Pons (tissue), 1 donor: ENCODE results near the gene C1orf232.

ENCODE experiments used
- DNase-seq: peaks from one replicate; pipeline ENCODE4 v3.0.0-alpha.2; 2016; ENCODE audit warnings: low spot score

C1orf232 gene

DNA sequence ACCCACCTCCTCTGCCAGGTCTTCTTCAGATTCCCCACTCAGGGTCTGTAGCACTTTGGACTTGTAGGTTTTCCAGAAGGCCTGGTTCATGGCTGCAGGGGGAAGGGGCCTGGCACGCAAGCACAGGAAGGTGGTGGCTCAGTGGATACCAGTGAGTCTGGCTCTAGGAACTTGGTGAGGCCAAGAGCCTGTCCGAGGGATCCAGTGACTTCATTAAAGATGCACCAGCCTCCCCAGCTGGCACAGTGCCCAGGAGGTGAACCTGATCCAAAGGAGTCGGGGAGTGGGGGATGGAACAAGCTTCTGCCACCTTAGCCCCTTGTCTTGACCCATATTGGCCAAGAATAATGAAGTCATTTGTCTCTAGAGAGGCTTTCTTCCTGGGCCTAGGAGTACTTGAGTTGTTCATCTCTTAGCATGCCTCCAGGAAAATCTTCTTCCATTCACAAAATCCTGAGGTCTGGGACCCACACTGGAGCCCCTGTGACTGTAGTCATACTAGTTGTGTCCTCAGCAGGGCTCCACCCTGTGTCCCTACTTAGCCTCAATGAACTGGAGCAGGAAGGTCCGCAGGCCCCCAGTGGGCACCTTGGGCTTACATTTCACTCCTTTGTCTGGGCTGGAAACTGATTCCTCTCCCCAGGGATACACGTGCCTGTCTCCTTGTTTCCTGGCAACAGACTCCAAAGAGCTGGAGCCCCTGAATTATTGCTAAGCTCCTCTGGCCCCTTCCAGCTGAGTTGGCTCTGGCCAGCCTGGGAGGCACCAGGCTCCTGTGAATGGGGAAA is at the start of gene C1orf232:
Gene C1orf232 (minus strand): TSS at position 554 of the 788 bp plus-strand sequence. CDS start 464 bp downstream, at position 90.
- DNase-seq = peak; percentile 18

DNA sequence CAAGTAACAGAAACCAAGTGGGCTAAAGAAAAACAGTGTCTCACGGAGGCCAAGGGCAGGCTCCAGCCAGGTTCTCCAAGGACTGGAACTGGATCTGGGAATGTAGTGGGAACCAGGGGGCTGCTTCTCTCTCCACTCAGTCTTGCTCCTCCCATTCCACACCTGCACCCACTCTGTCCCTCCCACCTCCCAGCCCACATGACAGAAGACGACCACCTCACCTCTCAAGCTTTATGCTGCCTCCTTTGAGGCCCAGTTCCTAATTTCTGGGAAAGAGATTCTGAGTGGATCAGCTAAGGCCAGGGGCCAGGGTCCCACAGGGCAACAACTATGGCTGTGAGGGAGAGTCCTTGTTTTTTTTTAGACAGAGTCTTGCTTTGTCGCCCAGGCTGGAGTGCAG is 46.5 kb upstream of the C1orf232 start:
- no peak for DNase-seq

DNA sequence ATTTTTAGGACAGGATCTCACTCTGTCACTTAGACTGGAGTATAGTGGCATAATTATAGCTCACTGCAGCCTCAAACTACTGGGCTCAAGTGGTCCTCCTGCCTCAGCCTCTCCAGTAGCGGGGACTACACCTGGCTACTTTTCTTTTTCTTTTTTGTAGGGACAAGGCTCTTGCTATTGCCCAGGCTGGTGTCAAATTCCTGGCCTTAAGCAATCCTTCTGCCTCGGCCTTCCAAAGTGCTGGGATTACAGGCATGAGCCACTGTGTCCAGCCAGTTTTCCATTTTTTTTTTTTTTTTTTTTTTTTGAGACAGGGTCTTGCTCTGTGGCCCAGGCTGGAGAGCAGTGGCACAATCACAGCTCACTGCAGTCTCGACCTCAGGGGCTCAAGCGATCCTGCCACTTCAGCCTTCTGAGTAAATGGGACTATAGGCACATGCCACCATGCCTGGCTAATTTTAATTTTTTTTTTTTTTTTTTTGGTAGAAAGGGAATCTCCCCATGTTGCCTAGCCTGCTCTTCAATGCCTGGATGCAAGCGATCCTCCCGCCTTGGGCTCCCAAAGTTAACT is 44.7 kb upstream of the C1orf232 start:
- DNase-seq = no peak

DNA sequence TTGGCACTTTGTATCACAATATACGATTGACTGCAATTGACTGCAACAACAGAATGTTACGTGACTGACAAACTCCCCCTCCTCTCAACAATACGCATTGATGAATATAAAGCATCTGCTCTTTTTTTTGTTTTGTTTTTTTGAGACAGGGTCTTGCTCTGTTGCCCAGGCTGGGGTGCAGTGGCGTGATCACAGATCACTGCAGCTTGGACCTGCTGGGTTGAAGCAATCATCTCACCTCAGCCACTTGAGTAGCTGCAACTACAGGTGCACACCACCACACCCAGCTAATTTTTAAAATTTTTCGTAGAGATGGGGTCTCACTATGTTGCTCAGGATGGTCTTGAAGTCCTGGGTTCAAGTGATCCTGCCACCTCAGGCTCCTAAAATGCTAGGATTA is 44.0 kb upstream of the C1orf232 start:
- DNase-seq = no peak

DNA sequence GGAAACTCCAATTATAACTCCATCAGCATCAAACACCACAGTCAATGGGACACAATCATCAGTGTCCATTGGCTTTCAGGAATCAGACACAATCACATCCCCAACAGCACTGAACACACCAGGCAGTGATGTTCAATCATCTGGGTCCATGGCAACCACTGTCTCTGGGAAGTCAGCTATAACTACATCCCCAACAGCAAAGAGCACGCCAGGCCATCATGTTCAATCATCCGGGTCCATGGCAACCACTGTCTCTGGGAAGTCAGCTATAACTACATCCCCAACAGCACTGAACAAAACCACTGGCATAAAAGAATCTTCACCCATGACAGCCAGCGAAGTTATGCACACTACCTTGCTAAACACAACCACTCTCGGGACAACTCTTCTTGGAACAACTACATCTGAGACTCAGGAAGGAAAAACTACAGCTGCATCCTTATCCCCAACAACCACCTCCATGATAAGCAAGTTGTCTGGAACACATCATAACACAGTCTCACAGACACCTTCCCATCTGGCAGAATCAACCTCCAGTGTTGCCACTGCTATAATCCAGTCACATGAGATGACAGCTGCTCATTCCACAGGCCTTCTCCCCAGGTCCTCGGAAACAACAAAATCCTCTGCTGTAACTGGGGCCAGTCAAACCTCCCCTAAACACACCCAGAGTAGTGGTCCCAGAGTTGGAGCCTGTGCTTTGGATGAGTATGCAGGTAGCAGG is 41.5 kb upstream of the C1orf232 start:
- no peak for DNase-seq

DNA sequence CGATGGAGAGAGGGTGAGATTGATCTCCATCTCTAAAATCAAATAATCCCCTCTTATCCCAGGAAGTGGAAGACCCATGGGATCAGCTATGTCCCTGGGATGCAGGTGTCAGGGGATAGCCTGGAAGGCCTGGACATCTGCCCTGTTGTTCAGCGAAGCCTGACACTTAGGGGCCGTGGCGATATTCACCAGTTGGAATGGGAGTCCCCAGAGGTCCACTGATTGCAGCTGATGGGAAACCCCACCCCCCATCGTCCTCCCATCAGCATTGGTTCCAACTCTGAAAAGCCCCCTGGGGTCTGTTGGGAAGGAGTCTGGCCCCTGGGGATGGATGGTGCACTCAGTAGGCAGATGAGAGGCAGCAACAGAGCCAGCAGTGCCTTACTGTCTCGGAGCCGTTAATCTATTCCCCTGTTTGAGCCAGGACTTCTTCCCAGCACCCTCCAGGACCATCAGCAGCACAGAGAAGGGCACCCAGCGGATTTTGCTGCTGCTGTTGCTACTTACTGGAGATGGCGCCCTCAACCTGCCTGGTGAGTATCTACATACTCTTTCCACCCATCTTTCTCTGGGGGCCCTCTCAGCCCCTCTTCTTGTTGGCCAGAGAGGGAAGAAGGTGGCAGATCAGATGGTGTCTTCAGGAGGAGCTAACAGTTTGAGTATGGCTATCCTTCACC is 35.0 kb upstream of the C1orf232 start:
- DNase-seq = no peak

DNA sequence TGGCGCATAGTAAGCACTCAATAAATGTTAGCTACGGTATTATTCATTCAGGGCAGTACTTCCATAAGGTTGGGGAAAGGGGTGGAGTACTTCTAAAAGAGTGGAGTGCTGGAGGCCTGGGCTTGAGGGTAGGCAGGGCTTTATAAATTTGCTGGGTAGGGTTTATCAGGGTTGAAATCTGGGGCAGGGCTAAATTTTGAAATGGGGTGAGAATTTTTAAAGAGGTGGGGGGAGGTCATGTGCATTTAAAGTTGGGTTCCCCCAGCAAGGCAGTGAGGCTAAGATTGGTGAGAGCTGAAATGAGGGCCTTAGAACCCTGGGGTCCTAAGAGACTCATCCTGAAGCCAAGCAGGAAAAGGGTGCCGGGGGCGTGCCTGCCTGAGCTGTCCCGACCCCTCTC is 31.6 kb upstream of the C1orf232 start:
- DNase-seq = no peak

DNA sequence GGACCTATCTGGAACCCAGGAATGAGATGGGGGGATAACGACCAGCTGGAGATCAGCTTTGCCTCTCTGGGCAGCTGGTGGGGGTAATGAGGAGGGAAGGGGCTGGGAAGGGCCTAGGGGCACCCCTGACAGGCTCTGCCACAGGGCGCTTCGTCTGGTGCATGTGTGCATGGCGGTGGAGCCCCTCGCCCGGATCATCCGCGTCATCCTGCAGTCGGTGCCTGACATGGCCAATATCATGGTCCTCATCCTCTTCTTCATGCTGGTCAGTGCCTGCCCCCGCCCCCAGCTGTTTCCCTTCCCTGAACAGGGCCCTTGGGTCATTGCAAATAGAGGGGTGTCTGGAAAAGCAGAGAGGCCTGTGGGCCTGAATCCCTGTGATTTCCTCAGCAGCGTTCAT is 29.1 kb upstream of the C1orf232 start:
- no peak for DNase-seq

DNA sequence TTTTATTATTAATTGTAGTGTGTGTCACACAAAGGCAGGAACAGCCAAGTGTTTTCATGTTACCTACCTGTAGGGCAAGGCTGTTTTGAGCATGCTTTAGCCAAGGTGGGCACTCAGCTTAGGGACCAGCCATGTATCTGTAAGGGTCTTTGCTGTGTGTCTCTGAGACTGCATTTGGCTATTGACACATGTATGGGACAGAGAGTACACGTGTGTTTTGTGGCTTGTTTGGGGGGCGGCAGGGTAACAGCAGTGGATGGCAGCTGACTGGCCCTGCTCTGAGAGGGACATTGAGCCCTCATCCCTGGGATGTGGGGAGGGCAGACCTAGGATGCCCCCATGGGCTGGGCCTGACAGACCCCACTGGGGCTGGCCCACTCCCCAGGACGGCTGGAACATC is 28.5 kb upstream of the C1orf232 start:
- no peak for DNase-seq

DNA sequence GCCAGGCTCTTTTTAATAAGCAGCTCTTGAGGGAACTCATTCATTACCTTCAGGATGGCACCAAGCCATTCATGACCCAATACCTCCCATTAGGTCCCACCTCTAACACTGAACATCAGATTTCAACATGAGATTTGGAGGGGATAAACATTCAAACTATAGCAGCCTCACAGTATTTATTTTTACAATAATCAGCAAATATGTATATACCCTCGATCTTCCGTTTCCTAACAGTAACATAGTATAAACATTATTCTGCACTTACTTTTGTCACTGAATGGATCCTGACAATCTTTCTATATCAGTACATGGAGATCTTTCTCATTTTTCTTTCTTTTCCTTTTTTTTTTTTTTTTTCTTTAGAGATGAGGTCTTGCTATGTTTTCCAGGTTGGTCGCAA is 27.0 kb upstream of the C1orf232 start:
- DNase-seq = no peak

DNA sequence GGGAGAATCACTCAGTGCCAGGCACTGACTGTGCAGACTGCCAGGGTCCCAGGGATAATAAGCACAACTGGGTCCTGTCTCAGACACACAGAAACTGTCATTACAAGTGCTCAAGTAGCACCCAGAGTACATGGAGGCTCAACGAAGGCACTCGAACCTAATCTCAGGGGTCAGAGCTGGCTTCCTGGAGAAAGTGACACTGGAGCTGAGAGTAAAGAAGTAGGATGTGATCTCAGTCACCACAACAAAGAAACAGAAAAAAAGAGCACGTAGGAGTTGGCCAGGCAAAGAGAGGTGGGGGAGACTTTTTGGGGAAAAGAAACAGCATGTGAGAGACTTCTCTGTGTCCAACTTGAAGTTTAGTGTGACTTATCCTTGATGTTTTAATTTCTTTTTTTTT is 23.0 kb upstream of the C1orf232 start:
- DNase-seq = no peak

DNA sequence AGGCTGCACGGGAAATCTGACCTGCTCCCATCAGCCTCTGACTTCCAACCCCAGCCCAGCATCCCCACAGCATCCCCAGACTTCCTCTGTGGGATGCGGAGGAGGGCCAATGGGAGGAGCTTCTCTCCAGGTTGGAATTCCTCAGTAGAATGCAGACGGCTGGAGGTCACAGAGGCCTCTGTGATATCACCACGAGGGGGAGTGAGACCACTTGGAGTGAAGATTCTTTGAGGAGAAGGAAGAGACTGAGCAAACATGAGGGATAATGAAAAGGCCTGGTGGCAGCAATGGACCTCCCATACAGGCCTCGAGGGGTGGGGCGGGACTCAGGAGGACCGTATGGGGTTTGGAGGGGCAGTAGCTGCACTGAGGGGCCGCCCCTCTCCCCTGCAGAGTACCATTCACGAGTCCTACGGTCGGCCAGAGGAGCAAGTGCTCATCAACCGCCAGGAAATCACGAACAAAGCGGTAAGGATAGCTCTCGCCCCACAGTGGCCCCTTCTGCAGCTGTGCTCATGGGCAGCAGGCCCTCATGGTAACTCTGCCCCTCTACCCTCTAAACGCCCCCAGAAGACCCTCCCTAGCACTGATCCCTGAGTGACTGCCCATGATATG is 21.7 kb upstream of the C1orf232 start, which contains the start of gene CATSPER4:
Gene CATSPER4 (plus strand): TSS at position 230 of the 615 bp plus-strand sequence. CDS start 26 bp downstream, at position 256.
- DNase-seq = peak; percentile 22

DNA sequence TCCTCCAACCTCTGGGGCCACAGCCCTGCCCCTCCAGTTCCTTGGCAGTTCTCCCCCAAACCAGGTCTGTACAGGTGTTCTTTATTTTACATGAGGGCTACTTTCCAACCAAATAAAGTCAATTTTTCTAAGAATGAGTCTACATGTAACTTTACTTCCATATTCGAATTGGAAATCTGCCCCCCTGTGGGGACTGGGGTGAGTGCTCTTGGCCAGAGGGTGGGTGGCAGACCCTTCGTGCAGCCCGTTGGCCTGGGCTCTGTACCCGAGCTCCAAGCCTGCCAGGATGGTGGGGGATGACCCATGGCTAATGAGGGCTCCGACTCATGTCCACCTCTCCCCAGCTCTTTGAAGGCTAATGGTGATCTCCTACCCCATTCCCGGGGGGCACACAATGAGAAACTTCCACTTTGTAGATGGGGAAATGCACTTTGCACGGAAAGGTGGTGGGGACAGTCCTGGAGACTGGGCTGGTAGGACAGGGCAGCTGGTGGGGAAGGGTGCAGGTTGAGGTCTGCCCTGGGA is 21.1 kb upstream of the C1orf232 start:
- no peak for DNase-seq

DNA sequence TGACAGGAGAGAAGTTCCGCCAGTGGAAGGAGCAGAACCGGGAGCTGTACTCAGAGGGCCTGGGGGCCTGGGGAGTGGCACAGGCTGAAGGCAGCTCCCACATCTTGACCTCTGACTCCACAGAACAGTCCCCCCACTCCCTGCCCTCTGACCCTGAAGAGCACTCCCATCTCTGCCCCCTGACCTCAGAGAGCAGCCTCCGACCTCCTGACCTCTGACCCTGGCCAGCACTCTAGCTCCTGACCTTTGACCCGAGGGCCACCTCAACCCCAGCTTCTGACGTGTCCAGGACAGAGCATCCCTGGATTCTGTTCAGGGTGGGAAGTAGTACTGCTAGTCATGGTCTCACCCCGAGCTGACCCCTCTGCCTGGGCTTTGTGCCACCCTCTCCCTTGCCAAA is 20.6 kb upstream of the C1orf232 start:
- DNase-seq = no peak

DNA sequence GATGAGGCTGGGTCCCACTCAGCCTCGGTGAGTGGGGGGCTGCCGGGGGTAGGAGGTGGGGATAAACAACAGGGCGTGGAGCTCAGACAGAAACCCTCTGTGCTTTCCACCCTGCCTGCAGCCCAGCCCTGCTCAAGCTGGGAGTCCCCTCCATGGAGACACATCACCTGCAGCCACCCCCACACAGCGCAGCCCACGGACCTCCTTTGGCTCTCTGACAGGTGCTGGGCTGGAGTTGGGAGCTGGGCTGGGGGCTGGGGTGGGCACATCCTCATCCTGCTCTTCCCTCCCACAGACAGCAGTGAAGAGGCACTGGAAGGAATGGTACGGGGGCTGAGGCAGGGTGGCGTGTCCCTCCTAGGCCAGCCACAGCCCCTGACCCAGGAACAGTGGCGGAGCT is 19.7 kb upstream of the C1orf232 start:
- no peak for DNase-seq

DNA sequence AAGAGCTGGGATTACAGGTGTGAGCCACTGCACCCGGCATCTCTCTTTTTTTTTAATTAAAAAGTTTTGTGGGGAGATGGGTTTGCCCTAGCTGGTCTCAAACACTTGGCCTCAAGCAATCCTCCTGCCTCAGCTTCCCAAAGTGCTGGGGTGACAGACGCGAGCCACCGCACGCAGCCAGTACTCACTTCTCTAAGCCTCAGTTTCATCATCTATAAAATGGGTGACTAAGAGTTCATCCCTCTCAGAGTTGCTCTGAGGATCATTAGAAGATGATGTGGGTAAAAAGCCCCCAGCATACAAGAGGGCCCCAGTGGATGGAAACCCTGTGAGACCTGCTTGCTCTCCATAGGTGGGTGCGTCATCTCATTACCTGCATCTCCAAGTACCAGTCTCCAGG is 19.1 kb upstream of the C1orf232 start:
- DNase-seq = no peak

DNA sequence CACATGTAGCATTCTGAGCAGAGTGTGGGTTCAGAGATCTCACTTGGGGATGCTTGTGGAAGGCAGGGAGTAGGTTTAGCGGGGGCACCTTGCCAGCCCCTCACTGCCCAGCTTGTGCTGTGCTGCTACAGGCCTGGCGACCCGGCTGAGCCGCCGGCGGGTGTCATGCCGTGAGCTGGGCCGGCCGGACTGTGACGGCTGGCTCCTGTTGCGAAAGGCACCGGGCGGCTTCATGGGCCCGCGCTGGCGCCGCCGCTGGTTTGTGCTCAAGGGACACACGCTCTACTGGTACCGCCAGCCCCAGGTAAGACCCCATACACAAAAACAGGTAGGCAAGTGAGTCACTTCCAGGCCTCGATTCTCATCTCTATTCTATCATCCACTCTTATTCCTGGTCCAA is 16.1 kb upstream of the C1orf232 start:
- DNase-seq = no peak

DNA sequence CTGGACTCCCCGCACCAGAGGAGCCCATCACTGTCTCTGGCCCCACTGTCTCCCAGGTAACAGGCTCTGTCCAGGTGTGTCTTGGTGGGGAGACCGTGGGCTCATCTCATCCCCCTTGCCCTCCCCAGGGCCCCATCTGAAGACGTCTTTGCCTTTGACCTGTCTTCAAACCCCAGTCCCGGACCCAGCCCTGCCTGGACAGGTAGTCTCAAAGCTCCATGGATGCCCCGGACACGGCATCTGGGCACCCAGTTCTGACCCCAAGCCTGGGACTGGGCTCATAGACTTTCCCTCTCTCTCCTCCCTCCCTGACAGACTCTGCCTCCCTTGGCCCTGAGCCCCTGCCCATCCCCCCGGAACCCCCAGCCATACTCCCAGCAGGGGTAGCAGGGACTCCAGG is 15.3 kb upstream of the C1orf232 start:
- no peak for DNase-seq

DNA sequence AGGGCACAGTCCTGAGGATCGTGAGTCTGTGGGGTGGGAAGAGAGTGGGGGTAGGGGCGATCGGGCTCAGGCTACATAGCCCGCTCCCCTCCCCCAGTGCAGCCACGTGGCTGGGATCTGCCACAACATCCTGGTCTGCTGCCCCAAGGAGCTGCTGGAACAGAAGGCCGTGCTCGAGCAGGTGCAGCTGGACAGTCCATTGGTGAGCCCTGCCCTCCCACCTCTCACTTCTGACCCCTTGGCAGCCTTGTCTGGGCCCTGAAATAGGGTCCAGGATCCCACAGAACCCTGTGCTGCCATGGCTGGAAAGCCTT is 13.6 kb upstream of the C1orf232 start:
- no peak for DNase-seq

DNA sequence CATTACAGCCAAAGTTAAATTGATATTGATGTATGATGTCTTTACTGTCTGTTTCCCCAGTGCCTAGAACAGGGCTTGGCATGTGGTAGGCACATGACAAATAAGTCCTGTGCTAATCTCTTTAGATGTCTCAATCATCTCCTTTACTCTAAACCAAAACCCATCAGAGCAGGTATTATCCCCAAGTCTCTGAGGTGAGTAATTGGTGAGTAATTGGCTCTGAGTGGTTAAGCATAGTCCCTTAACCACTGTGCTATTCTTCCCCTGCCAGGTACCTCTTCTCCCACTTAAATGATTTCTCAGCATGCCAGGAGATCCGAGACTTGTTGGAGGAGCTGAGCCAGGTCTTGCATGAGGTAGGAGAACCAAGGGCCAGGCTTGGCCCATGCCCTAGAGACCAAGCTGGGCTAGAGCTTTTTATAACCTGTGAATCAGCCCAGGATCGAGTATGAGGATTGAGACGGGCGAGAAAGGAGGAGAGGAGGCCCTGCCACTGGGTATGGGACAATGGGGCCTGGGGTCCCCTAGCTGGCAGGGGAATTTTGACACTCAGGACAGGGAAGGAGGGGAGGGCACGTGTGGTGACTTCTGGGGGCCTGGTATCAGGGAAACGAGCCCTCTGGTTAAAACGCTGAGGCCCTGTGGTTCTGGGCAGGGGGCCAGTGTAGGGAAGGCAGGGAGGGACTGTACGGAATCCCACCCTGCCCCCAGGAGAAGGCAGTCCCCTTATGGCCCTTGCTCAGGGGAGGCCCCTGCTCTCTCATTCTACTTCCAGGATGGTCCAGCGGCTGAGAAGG is 13.0 kb upstream of the C1orf232 start:
- no peak for DNase-seq

DNA sequence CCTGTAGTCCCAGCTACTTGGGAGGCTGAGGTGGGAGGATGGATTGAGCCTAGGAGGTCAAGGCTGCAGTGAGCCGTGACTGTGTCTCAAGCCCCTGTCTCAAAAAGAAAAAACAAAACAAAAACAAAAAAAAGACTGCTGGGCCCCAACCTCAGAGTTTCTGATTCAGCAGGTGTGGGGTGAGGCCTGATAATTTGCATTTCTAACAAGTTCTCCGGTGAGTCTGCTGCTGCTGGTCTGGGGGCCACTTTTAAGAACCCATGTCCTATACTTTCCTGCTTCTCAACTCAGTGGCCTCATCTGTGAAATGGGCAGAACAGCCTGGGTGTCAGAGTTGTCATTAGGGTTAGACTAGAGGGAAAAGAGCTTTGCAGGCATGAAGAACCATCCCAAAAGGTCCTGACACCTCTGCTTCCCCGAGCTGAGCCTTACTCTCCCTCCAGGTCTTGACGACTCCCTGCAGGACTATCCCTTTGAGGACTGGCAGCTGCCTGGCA is 11.3 kb upstream of the C1orf232 start:
- no peak for DNase-seq
